ENCODE results near the gene ASH1L.

ASH1L gene

DNA sequence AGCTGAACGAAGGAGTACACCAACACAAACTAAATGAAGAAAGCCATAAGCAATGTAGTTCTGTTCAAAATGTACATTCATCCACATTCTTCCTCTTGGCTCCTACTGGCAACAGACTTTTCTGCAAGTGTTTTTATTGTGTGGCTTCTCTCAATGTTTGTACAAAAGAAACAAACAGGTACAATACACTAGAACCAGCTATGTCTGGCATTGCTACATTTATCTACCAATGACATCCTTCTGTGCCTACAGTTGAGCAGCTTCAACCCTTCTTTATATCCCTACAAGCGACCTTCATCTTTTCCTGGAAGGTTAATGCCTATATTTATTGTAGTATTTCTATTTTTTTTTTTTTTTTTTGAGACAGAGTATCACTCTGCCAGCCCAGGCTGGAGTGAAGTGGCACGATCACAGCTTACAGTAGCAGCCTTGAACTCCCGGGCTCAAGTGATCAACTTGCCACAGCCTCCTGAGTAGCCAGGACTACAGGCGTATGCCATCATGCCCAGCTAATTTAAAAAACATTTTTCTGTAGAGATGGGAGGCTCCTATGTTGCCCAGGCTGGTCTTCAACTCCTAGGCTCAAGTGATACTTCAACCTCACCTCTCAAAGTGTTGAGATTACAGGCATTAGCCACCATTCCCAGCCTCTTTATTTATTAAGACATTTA lies 89.3 kb downstream of the ASH1L start:
- no peak for TF ChIP-seq ZC3H10 (CRISPR knock-in tag; IDR thresholded peaks at IDR 0.05)
- no peak for TF ChIP-seq ZNF70 (CRISPR knock-in tag; IDR thresholded peaks at IDR 0.05)
- TF ChIP-seq ZFP3 (CRISPR knock-in tag; IDR thresholded peaks at IDR 0.05), result no peak
- no peak for TF ChIP-seq BACH2 (CRISPR knock-in tag; IDR thresholded peaks at IDR 0.05; ENCODE audit: borderline replicate concordance)
- TF ChIP-seq, protein P1, sequence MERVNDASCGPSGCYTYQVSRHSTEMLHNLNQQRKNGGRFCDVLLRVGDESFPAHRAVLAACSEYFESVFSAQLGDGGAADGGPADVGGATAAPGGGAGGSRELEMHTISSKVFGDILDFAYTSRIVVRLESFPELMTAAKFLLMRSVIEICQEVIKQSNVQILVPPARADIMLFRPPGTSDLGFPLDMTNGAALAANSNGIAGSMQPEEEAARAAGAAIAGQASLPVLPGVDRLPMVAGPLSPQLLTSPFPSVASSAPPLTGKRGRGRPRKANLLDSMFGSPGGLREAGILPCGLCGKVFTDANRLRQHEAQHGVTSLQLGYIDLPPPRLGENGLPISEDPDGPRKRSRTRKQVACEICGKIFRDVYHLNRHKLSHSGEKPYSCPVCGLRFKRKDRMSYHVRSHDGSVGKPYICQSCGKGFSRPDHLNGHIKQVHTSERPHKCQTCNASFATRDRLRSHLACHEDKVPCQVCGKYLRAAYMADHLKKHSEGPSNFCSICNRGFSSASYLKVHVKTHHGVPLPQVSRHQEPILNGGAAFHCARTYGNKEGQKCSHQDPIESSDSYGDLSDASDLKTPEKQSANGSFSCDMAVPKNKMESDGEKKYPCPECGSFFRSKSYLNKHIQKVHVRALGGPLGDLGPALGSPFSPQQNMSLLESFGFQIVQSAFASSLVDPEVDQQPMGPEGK (CRISPR knock-in tag; IDR thresholded peaks at IDR 0.05; ENCODE audit: borderline replicate concordance), result no peak
- TF ChIP-seq, protein P2, sequence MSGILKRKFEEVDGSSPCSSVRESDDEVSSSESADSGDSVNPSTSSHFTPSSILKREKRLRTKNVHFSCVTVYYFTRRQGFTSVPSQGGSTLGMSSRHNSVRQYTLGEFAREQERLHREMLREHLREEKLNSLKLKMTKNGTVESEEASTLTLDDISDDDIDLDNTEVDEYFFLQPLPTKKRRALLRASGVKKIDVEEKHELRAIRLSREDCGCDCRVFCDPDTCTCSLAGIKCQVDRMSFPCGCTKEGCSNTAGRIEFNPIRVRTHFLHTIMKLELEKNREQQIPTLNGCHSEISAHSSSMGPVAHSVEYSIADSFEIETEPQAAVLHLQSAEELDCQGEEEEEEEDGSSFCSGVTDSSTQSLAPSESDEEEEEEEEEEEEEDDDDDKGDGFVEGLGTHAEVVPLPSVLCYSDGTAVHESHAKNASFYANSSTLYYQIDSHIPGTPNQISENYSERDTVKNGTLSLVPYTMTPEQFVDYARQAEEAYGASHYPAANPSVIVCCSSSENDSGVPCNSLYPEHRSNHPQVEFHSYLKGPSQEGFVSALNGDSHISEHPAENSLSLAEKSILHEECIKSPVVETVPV (CRISPR knock-in tag; IDR thresholded peaks at IDR 0.05), result no peak
- no peak for TF ChIP-seq RARB (CRISPR knock-in tag; IDR thresholded peaks at IDR 0.05)
- TF ChIP-seq OSR1 (CRISPR knock-in tag; IDR thresholded peaks at IDR 0.05), result no peak
- TF ChIP-seq ISL1 (CRISPR knock-in tag; IDR thresholded peaks at IDR 0.05), result no peak
- no peak for TF ChIP-seq TOX (CRISPR knock-in tag; IDR thresholded peaks at IDR 0.05; ENCODE audit: borderline replicate concordance)
- no peak for TF ChIP-seq CSDC2 (CRISPR knock-in tag; IDR thresholded peaks at IDR 0.05)
- TF ChIP-seq PPARA (CRISPR knock-in tag; IDR thresholded peaks at IDR 0.05; ENCODE audit: borderline replicate concordance), result no peak
- TF ChIP-seq ARNTL (CRISPR knock-in tag; IDR thresholded peaks at IDR 0.05; ENCODE audit: borderline replicate concordance, low read depth), result no peak
- TF ChIP-seq, protein P3, sequence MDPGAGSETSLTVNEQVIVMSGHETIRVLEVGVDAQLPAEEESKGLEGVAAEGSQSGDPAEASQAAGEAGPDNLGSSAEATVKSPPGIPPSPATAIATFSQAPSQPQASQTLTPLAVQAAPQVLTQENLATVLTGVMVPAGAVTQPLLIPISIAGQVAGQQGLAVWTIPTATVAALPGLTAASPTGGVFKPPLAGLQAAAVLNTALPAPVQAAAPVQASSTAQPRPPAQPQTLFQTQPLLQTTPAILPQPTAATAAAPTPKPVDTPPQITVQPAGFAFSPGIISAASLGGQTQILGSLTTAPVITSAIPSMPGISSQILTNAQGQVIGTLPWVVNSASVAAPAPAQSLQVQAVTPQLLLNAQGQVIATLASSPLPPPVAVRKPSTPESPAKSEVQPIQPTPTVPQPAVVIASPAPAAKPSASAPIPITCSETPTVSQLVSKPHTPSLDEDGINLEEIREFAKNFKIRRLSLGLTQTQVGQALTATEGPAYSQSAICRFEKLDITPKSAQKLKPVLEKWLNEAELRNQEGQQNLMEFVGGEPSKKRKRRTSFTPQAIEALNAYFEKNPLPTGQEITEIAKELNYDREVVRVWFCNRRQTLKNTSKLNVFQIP (CRISPR knock-in tag; IDR thresholded peaks at IDR 0.05; ENCODE audit: borderline replicate concordance, low read depth), result no peak
- no peak for TF ChIP-seq GLIS3 (CRISPR knock-in tag; IDR thresholded peaks at IDR 0.05)
- TF ChIP-seq, protein P4, sequence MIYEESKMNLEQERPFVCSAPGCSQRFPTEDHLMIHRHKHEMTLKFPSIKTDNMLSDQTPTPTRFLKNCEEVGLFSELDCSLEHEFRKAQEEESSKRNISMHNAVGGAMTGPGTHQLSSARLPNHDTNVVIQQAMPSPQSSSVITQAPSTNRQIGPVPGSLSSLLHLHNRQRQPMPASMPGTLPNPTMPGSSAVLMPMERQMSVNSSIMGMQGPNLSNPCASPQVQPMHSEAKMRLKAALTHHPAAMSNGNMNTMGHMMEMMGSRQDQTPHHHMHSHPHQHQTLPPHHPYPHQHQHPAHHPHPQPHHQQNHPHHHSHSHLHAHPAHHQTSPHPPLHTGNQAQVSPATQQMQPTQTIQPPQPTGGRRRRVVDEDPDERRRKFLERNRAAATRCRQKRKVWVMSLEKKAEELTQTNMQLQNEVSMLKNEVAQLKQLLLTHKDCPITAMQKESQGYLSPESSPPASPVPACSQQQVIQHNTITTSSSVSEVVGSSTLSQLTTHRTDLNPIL (CRISPR knock-in tag; IDR thresholded peaks at IDR 0.05; ENCODE audit: low read depth), result no peak
- no peak for TF ChIP-seq TCF4 (CRISPR knock-in tag; IDR thresholded peaks at IDR 0.05; ENCODE audit: borderline replicate concordance)
- TF ChIP-seq ZNF8 (CRISPR knock-in tag; IDR thresholded peaks at IDR 0.05), result no peak
- no peak for TF ChIP-seq SNAI2 (CRISPR knock-in tag; IDR thresholded peaks at IDR 0.05)
- ATAC-seq, result peak; percentile 25

DNA sequence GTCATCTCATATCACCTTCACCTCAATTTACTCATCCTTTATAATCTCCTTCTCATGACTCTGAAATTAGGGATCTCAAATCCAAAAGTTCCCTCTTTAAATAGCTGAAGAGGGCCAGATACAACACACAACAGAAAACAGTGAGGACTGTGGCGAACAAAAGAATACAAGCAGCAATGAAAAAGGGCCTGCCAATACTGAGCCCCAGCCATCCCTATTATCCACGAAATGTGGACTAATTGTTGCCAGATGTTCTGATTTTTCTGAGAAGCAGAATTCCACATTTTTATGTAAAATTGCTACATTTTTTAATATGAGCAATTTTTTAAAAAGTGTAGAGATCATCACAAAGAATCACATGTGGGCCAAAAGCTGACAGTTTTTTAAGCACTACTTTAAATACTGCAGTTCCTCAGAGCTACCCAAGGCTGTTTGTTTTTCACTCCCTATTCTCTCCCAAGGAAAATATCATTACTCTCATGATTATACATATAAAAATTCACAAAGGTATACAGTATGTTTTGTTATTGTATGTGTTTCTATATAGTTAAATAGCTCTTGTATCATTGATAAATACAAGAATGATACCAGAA lies 90.0 kb downstream of the ASH1L start:
- ATAC-seq, result peak; percentile 59
- TF ChIP-seq TCF4 (CRISPR knock-in tag; IDR thresholded peaks at IDR 0.05; ENCODE audit: borderline replicate concordance), result peak; percentile 47; the same call in 1 of the 2 replicates
- no peak for TF ChIP-seq CSDC2 (CRISPR knock-in tag; IDR thresholded peaks at IDR 0.05)

DNA sequence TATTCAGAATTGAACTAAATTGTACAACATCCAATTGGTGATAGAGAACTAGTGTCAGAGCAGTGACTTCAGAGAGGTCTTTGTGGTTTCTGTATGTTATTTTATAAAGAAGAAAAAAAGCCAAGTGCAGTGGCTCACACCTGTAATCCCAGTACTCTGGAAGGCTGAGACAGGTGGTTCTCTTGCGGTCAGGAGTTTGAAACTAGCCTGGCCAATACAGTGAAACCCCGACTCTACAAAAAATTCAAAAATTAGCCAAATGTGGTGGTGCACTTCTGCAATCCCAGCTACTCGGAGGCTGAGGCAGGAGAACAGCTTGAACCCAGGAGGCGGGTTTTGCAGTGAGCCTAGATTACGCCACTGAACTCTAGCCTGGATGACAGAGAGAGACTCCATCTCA lies 90.7 kb downstream of the ASH1L start:
- ATAC-seq, result no peak
- TF ChIP-seq PPARA (CRISPR knock-in tag; IDR thresholded peaks at IDR 0.05; ENCODE audit: borderline replicate concordance) (no peak), ZC3H10 (CRISPR knock-in tag; IDR thresholded peaks at IDR 0.05) (no peak), OSR1 (CRISPR knock-in tag; IDR thresholded peaks at IDR 0.05) (no peak), ARNTL (CRISPR knock-in tag; IDR thresholded peaks at IDR 0.05; ENCODE audit: borderline replicate concordance, low read depth) (no peak), SNAI2 (CRISPR knock-in tag; IDR thresholded peaks at IDR 0.05) (no peak), BACH2 (CRISPR knock-in tag; IDR thresholded peaks at IDR 0.05; ENCODE audit: borderline replicate concordance) (no peak), TOX (CRISPR knock-in tag; IDR thresholded peaks at IDR 0.05; ENCODE audit: borderline replicate concordance) (no peak), CSDC2 (CRISPR knock-in tag; IDR thresholded peaks at IDR 0.05) (no peak)
- TF ChIP-seq, protein P4 (CRISPR knock-in tag; IDR thresholded peaks at IDR 0.05; ENCODE audit: low read depth), result no peak
- TF ChIP-seq, protein P3 (CRISPR knock-in tag; IDR thresholded peaks at IDR 0.05; ENCODE audit: borderline replicate concordance, low read depth), result no peak

All from SK-N-SH treated with all-trans-retinoic acid at 6 μM for 48 hours (cell line).